ENCODE data around the gene AADAC.

DNA sequence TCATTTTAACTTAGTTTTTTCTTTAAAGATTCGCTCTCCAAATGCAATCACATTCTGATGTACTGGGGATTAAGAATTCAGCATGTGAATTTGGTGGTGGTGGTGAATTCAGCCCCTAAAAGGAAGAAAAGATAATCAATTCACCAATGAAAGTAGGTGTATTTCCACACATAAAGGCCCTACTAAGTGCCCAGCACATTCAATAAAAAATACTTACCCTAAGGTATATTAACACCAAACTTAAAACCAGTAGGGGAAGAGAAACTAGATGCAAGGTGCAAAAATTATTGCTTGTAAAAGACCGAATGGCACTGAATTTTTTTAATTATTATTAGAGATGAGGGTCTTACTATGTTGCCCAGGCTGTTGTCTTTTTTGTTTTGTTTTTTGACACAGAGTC lies 42.7 kb downstream of the AADAC start:
- TF ChIP-seq, protein P1, sequence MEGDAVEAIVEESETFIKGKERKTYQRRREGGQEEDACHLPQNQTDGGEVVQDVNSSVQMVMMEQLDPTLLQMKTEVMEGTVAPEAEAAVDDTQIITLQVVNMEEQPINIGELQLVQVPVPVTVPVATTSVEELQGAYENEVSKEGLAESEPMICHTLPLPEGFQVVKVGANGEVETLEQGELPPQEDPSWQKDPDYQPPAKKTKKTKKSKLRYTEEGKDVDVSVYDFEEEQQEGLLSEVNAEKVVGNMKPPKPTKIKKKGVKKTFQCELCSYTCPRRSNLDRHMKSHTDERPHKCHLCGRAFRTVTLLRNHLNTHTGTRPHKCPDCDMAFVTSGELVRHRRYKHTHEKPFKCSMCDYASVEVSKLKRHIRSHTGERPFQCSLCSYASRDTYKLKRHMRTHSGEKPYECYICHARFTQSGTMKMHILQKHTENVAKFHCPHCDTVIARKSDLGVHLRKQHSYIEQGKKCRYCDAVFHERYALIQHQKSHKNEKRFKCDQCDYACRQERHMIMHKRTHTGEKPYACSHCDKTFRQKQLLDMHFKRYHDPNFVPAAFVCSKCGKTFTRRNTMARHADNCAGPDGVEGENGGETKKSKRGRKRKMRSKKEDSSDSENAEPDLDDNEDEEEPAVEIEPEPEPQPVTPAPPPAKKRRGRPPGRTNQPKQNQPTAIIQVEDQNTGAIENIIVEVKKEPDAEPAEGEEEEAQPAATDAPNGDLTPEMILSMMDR (IDR thresholded peaks at IDR 0.05) = no peak
- TF ChIP-seq POLR2A (IDR thresholded peaks at IDR 0.05; ENCODE audit: low read depth) = no peak
